GM19193 (cell line): ENCODE results near the gene BLTP3A.
A peak's percentile ranks its signal among the peaks of the same experiment; 100 is the strongest.

ENCODE experiments used
- POLR2A ChIP-seq: IDR thresholded peaks from 4 replicates; pipeline ENCODE4 v1.6.1; 2011; ENCODE audit not compliant: insufficient read depth, insufficient read length; ENCODE audit errors: extremely low read depth

BLTP3A gene, protein sequence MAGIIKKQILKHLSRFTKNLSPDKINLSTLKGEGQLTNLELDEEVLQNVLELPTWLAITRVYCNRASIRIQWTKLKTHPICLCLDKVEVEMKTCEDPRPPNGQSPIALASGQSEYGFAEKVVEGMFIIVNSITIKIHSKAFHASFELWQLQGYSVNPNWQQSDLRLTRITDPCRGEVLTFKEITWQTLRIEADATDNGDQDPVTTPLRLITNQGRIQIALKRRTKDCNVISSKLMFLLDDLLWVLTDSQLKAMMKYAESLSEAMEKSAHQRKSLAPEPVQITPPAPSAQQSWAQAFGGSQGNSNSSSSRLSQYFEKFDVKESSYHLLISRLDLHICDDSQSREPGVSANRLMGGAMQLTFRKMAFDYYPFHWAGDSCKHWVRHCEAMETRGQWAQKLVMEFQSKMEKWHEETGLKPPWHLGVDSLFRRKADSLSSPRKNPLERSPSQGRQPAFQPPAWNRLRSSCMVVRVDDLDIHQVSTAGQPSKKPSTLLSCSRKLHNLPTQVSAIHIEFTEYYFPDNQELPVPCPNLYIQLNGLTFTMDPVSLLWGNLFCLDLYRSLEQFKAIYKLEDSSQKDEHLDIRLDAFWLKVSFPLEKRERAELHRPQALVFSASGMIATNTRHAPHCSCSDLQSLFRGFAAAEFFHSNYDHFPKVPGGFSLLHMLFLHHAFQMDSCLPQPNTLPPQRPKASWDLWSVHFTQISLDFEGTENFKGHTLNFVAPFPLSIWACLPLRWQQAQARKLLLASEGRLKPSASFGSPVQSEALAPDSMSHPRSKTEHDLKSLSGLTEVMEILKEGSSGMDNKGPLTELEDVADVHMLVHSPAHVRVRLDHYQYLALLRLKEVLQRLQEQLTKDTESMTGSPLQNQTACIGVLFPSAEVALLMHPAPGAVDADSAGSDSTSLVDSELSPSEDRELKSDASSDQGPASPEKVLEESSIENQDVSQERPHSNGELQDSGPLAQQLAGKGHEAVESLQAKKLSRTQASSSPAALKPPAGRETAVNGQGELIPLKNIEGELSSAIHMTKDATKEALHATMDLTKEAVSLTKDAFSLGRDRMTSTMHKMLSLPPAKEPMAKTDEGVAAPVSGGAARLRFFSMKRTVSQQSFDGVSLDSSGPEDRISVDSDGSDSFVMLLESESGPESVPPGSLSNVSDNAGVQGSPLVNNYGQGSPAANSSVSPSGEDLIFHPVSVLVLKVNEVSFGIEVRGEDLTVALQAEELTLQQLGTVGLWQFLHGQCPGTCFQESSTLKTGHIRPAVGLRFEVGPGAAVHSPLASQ (N-terminal part only)

DNA sequence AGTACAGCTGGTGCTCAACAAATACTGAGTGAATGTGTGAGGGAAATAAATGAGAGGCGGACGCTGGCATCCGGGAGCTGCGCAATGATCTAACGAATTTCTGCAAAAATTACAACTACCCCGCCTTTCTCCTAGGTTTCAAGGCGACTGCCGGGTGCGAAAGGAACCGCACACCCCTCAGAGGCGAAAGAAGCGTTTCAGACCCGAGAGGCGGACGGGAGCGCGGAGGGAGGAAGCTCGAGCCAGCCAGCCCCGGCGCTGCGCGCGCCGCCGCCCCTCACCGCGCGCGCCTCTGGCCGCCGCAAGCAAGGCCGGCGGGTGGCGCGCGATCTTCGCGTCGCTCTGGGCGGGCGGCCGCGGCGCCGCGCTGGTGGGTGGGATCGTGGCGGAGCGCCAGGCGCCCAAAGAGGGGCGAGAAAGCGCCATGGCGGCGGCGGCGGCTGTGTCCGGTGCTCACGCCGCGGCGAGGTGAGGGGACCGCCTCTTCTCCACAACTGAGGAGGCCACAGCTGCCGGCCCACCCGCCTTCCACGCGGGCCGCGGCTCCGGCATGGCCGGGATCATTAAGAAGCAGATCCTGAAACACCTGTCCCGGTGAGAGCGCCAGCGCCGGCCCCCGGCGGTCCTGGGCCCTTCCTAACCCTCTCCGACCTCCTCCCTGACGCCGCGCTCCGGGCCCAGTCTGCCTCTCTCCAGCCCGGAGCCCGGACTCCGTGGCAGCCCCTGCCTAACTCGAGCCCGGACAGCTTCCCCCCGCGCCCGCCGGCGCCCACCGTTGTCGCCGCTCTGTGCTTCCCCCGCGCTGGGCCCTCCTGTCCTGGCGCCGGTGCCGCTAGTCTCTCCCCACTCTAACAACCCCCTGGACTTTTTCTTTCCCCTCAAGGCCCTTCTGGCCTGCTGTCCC, at the start of gene BLTP3A:
BLTP3A (plus strand) TSS at position 383 of the 904 bp plus-strand sequence; CDS start at position 551, 168 bp downstream.
- peak; percentile 63 for TF ChIP-seq POLR2A

DNA sequence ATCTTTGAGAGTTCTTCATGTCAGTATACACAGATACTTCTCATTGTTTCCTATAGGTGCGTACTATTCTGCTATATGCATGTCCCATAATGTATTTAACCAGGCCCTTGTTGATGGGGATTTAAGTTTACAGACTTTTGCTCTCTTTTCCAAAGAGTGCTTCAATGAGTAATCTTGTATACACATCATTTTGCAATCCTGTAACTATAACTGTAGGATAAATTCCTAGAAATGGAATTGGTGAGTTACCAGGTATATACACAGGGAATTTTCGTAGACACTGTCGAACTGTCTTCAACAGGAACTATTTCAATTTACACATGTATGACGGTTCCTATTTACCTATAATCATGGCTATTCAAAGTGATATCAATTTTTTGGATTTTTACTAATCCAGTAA, 49.8 kb upstream of the BLTP3A start:
- no peak for TF ChIP-seq POLR2A

DNA sequence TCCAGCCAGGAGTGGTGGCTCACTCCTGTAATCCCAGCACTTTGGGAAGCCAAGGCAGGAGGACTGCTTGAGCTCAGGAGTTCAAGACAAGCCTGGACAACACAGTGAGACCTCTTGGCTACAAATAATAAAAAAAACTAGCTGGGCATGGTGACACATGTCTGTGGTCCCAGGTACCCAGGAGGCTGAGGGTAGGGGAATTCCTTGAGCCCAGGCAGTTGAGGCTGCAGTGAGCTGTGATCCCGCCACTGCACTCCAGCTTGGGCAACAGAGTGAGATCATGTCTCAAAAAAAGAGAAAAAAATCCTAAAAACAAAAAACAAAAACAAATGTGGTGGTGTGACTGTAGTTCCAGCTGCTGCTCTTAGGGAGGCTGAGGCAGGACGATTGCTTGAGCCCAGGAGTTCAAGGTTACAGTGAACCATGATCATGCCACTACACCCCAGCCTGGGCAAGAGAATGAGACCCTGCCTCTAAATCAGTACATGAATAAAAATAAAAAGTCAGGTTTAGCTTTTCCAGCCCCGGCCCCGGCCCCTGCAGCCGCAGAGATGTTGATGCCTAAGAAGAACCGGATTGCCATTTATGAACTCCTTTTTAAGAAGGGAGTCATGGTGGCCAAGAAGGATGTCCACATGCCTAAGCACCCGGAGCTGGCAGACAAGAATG, 48.1 kb upstream of the BLTP3A start:
- no peak for TF ChIP-seq POLR2A

DNA sequence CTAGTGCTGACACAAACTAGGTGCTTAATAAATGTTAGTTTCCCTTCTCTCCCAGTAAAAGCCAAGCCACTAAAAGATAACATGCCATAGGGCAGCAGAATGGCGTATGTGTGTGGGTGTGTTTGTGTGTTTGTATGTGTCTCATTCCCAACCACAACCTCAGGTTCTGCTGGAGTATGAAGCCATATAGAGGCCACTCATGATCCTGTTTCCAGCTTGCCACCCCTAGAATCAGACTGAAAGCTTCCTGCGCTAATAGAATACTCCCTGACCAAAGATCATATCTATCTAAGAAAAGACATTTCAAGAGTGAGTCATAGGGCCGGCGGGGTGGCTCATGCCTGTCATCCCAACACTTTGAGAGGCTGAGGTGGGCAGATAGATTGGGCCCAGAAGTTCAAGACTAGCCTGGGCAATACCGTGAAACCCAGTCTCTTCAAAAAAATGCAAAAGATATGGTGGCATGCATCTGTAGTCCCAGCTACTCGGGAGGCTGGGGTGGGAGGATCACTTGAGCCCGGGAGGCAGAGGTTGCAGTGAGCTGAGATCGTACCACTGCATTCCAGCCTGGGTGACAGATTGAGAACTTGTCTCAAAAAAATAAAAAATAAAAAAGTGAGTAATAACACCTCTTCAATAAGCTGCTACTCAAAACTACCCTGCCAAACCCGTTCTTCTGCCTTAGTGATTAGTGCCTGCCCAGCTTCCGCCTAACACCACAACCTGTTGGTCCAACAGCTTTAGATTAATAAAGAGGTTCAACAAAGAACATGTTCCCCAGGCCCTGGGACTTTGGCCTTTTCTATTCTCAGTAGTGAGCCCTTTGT, 46.4 kb upstream of the BLTP3A start:
- TF ChIP-seq POLR2A, result no peak

DNA sequence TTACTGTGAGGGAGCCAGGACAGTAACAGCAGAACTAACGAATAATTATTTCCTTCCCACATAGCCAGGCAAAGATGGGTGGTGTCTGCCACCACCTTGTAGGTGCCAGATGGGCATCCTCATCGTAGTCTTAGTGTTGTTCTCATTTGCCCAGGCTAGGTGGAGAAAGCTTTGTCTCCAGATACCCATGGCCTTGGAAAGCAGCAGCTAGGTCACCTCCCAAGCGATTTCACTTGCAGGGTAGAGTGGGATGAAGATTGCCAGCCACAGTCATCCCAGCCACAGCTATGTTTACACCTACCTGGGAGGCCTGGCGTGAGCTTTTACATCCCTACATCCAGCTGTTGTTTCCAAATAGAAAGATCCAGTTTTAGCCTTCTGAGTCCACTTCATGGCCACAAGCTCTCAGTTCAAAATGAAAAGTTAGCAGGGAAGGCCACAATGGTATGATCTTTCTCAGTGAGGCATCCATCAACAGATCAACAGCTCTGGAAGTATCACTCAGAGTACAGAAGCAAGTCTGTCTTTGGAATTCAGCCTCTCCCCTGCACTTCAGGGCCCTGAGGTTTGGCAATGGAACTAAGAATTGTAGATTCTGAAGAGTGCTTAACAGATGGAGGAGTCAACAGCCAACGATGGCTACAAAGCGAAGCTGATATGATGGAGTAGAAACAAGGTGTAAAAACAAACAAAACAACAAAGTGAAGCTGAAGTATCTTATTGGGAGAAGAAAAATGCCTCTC, 45.6 kb upstream of the BLTP3A start:
- TF ChIP-seq POLR2A, result no peak

DNA sequence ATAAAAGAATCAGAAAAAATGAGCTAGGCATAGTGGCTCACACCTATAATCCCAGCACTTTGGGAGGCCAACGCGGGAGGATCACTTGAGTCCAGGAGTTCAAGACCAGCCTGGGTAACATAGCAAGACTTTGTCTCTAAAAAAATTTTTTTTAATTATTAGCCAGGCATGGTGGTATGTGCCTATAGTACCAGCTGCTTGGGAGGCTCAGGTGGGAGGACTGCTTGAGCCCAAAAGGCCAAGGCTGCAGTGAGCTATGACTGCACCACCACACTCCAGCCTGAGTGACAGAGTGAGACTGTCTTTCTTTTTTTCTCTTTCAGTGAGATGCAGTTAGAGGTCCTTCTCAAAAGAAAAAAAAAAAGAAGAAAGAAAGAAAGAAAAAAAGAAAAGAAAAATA, 43.1 kb upstream of the BLTP3A start:
- TF ChIP-seq POLR2A, result no peak

DNA sequence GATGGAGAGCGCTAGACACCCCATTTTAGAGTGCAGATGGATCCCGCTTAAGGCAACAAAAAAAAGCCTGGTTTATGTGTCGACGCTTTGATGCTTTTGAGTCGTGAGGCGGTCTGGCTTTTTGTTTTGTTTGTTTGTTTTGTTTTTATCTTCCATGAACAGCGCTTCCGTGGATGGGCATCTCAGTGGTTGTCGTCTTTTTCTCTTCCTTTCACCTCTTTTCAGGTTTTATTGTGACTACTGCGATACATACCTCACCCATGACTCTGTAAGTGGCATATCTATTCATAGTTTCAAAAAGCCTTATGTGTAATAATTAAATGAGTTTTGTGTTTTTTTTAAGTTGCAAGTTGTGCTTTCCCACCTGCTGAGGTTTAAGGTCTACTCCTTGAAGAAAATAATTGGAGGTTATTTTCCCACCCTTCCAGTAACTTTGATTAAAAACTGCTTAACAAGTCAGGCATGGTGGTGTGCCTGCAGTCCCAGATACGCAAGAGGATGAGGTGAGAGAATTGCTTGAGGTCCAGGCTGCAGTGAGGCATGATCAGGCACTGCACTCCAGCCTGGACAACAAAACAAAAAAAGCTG, 34.1 kb upstream of the BLTP3A start:
- TF ChIP-seq POLR2A, result no peak

DNA sequence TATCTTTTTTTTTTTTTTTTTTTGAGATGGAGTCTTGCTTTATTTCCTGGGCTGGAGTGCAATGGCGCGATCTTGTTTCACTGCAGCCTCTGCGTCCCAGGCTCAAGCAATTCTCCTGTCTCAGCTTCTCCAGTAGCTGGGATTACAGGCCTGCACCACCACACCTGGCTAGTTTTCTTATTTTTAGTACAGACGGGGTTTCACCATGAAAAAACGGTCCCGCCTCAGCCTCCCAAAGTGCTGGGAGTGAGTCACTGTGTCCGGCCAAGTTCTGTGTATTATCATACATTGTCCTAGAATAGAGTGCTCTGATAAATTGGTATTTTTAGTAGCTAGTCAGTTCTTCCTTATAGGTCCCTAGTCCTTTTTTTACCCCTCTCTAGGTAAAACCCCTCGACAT, 31.8 kb upstream of the BLTP3A start:
- no peak for TF ChIP-seq POLR2A

DNA sequence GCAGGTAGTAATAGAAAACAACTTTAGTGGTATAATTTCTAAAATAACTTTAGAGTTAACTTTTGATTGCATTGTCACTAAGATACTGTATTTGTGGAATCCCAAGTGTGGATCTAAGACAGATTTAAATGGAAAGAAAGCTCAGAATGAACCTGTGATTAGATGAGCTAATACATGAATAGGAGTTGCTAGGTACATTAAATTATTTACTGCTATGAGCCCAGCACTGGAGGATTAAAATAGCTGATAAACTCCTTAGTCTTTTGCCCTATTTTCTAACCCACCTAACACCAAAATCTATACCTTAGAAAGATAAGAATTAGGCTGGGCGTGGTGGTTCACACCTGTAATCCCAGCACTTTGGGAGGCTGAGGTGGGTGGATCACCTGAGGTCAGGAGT, 23.7 kb upstream of the BLTP3A start:
- TF ChIP-seq POLR2A, result no peak

DNA sequence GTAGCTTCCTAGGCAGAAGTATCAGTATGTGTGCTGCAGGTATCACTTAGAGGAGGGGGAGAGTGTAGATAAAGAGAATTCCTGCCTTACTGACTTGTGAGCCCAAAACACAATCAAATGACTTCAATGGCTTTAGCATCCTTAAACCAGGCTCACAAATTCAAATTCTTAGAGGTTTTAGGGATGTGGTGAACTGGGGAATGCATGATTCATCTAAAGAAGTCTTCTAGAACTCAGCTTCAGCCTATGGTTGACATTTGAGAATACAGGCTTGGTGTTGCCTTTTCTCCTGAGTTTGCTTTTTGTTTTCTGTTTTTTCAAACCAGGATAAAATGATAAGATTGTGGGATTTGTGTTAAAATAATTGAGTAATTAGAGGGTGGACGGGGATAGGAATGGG, 20.2 kb upstream of the BLTP3A start:
- no peak for TF ChIP-seq POLR2A

DNA sequence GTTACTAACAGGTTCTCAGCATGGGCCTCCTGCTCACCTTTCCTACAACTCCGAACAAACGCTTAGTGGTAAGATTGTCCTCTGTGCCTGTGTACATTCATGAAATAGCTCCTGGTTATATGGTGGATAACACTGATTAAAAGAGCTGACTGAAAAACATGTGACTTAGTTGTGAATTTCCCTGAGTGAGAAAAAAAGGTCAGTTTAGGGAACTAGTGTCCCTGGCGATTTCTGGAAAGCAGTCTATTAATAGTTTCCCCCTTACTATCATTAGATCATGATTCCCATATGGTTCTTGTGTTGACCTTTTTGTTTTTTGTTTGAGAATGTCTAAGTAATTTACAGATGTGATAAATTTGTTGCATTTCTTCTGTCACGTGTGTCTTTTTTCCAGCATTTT, 18.9 kb upstream of the BLTP3A start:
- TF ChIP-seq POLR2A, result no peak

DNA sequence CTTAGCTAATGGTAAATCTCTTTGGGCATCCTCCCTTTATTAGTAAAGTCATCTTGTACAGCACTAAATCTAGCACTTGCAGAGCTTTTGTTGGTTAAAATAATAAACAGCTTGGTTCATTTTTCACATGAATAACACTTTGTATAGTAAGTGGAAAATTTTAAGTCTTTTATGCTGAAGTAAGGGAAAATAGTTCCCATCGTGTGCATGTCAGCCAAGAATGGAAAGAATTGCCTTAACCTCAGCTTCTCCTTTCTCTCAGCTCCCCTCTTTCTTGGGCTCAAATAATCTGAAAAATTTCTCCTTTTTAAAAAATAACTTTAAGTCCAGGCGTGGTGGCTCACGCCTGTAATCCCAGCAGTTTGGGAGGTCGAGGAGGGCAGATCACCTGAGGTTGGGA, 18.0 kb upstream of the BLTP3A start:
- no peak for TF ChIP-seq POLR2A
